ENCODE results near the gene CNTF. TPM values are rescaled to one million over a fixed set of nuclear protein-coding genes. Genes with fewer than 3 reads are reported as not detected.

The CNTF gene
- total RNA-seq, 1 experiment from 2014 or later: 1.6 TPM

DNA sequence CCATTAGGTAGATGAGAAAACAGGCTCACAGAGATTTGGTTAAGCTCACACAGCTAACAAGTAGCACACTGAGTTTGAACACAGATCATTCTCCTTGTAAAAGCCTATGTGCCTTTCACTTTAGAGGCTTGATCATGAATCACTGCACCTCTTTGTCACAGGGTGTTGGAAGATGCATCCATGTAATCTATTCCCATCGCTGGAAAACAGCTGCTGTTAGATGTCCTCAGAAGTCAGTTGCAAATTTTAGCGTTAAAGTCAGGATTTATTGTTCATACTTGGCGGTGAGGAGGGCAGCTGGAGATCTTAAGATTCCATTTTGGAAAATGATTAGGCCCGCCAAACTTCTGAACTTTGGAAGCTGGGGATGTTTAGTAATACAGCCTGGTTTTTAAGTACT lies 2.6 kb downstream of the CNTF start:
- Mint-ChIP-seq H3K27ac (no peak overlapping the region), H3K9me3 (no peaks in the 10 kb centered on the region), H3K4me1 (peaks cover 13% of the 10 kb centered on the region), H3K4me3 (no peak overlapping the region), H3K36me3 (peaks cover 26% of the 10 kb centered on the region), H3K27me3 (ENCODE audit: low read depth) (no peaks in the 10 kb centered on the region)
- TF ChIP-seq, protein P1, sequence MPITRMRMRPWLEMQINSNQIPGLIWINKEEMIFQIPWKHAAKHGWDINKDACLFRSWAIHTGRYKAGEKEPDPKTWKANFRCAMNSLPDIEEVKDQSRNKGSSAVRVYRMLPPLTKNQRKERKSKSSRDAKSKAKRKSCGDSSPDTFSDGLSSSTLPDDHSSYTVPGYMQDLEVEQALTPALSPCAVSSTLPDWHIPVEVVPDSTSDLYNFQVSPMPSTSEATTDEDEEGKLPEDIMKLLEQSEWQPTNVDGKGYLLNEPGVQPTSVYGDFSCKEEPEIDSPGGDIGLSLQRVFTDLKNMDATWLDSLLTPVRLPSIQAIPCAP (CRISPR knock-in tag; IDR thresholded peaks at IDR 0.05): no peak
- no peak for TF ChIP-seq ZNF263 (CRISPR knock-in tag; IDR thresholded peaks at IDR 0.05; ENCODE audit: low read depth)
- no peak for TF ChIP-seq ZNF671 (CRISPR knock-in tag; IDR thresholded peaks at IDR 0.05)
- TF ChIP-seq IRF2 (CRISPR knock-in tag; IDR thresholded peaks at IDR 0.05; ENCODE audit: borderline replicate concordance, low read depth): no peak
- no peak for TF ChIP-seq NFYB (CRISPR knock-in tag; conservative IDR thresholded peaks at IDR 0.05; ENCODE audit: low read depth)
- no peak for TF ChIP-seq FOXK1 (CRISPR knock-in tag; IDR thresholded peaks at IDR 0.05)
- TF ChIP-seq, protein P2, sequence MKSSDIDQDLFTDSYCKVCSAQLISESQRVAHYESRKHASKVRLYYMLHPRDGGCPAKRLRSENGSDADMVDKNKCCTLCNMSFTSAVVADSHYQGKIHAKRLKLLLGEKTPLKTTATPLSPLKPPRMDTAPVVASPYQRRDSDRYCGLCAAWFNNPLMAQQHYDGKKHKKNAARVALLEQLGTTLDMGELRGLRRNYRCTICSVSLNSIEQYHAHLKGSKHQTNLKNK (CRISPR knock-in tag; IDR thresholded peaks at IDR 0.05): no peak
- no peak for TF ChIP-seq CREB1 (CRISPR knock-in tag; IDR thresholded peaks at IDR 0.05)
- TF ChIP-seq, protein P3, sequence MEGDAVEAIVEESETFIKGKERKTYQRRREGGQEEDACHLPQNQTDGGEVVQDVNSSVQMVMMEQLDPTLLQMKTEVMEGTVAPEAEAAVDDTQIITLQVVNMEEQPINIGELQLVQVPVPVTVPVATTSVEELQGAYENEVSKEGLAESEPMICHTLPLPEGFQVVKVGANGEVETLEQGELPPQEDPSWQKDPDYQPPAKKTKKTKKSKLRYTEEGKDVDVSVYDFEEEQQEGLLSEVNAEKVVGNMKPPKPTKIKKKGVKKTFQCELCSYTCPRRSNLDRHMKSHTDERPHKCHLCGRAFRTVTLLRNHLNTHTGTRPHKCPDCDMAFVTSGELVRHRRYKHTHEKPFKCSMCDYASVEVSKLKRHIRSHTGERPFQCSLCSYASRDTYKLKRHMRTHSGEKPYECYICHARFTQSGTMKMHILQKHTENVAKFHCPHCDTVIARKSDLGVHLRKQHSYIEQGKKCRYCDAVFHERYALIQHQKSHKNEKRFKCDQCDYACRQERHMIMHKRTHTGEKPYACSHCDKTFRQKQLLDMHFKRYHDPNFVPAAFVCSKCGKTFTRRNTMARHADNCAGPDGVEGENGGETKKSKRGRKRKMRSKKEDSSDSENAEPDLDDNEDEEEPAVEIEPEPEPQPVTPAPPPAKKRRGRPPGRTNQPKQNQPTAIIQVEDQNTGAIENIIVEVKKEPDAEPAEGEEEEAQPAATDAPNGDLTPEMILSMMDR (IDR thresholded peaks at IDR 0.05): no peak
- POLR2A ChIA-PET: no interaction called here
- ATAC-seq (no peak), DNase-seq (ENCODE audit: low spot score) (no peak)
- CTCF ChIA-PET: no interaction called here

DNA sequence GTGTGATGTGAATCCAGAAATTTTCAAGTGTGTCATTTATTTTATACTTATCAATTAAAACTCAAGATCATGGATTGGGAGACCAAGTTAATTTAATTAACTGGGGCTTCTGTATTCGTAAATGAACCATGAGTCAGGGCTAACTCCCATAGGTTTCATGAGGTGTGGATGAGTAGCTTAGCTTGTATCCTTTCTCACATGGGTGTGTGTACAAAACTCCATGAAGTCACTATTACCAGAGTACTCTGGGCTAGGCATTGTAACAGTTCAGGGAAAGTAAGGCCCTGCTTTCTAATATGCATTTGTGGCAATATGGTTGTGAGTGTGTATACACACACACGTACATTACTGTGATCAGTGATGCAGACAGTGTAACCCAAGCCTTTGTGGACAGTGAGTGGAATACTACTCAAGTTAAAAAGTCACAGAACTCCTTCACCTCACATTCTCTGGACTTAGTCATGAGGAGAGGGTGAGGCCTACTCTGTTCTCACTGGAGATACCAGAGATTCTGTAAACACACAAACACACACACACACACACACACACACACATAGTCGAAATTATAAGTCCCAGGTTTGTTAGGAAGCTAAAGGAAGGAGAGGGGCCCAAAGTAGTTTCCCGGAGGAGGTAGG lies 3.5 kb downstream of the CNTF start:
- Mint-ChIP-seq H3K9me3 (no peaks in the 10 kb centered on the region), H3K27me3 (ENCODE audit: low read depth) (no peaks in the 10 kb centered on the region), H3K4me3 (no peak overlapping the region), H3K4me1 (peaks cover 13% of the 10 kb centered on the region), H3K27ac (no peak overlapping the region), H3K36me3 (peaks cover 22% of the 10 kb centered on the region)
- POLR2A ChIA-PET: no interaction called here
- ATAC-seq (no peak), DNase-seq (ENCODE audit: low spot score) (no peak)
- CTCF ChIA-PET: no interaction called here
- TF ChIP-seq, protein P4, sequence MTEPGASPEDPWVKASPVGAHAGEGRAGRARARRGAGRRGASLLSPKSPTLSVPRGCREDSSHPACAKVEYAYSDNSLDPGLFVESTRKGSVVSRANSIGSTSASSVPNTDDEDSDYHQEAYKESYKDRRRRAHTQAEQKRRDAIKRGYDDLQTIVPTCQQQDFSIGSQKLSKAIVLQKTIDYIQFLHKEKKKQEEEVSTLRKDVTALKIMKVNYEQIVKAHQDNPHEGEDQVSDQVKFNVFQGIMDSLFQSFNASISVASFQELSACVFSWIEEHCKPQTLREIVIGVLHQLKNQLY (CRISPR knock-in tag; IDR thresholded peaks at IDR 0.05): no peak
- TF ChIP-seq, protein P5, sequence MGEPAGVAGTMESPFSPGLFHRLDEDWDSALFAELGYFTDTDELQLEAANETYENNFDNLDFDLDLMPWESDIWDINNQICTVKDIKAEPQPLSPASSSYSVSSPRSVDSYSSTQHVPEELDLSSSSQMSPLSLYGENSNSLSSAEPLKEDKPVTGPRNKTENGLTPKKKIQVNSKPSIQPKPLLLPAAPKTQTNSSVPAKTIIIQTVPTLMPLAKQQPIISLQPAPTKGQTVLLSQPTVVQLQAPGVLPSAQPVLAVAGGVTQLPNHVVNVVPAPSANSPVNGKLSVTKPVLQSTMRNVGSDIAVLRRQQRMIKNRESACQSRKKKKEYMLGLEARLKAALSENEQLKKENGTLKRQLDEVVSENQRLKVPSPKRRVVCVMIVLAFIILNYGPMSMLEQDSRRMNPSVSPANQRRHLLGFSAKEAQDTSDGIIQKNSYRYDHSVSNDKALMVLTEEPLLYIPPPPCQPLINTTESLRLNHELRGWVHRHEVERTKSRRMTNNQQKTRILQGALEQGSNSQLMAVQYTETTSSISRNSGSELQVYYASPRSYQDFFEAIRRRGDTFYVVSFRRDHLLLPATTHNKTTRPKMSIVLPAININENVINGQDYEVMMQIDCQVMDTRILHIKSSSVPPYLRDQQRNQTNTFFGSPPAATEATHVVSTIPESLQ (CRISPR knock-in tag; IDR thresholded peaks at IDR 0.05): no peak
- TF ChIP-seq ZNF263 (CRISPR knock-in tag; IDR thresholded peaks at IDR 0.05; ENCODE audit: low read depth): no peak
- TF ChIP-seq SOX15 (CRISPR knock-in tag; IDR thresholded peaks at IDR 0.05): no peak
- TF ChIP-seq, protein P6, sequence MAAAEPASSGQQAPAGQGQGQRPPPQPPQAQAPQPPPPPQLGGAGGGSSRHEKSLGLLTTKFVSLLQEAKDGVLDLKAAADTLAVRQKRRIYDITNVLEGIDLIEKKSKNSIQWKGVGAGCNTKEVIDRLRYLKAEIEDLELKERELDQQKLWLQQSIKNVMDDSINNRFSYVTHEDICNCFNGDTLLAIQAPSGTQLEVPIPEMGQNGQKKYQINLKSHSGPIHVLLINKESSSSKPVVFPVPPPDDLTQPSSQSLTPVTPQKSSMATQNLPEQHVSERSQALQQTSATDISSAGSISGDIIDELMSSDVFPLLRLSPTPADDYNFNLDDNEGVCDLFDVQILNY (CRISPR knock-in tag; IDR thresholded peaks at IDR 0.05): no peak
- TF ChIP-seq, protein P7, sequence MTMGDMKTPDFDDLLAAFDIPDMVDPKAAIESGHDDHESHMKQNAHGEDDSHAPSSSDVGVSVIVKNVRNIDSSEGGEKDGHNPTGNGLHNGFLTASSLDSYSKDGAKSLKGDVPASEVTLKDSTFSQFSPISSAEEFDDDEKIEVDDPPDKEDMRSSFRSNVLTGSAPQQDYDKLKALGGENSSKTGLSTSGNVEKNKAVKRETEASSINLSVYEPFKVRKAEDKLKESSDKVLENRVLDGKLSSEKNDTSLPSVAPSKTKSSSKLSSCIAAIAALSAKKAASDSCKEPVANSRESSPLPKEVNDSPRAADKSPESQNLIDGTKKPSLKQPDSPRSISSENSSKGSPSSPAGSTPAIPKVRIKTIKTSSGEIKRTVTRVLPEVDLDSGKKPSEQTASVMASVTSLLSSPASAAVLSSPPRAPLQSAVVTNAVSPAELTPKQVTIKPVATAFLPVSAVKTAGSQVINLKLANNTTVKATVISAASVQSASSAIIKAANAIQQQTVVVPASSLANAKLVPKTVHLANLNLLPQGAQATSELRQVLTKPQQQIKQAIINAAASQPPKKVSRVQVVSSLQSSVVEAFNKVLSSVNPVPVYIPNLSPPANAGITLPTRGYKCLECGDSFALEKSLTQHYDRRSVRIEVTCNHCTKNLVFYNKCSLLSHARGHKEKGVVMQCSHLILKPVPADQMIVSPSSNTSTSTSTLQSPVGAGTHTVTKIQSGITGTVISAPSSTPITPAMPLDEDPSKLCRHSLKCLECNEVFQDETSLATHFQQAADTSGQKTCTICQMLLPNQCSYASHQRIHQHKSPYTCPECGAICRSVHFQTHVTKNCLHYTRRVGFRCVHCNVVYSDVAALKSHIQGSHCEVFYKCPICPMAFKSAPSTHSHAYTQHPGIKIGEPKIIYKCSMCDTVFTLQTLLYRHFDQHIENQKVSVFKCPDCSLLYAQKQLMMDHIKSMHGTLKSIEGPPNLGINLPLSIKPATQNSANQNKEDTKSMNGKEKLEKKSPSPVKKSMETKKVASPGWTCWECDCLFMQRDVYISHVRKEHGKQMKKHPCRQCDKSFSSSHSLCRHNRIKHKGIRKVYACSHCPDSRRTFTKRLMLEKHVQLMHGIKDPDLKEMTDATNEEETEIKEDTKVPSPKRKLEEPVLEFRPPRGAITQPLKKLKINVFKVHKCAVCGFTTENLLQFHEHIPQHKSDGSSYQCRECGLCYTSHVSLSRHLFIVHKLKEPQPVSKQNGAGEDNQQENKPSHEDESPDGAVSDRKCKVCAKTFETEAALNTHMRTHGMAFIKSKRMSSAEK (CRISPR knock-in tag; IDR thresholded peaks at IDR 0.05; ENCODE audit: borderline replicate concordance): no peak
- no peak for TF ChIP-seq TCF7 (CRISPR knock-in tag; IDR thresholded peaks at IDR 0.05; ENCODE audit: low read depth)
- no peak for TF ChIP-seq NFYB (CRISPR knock-in tag; conservative IDR thresholded peaks at IDR 0.05; ENCODE audit: low read depth)
- TF ChIP-seq, protein P8, sequence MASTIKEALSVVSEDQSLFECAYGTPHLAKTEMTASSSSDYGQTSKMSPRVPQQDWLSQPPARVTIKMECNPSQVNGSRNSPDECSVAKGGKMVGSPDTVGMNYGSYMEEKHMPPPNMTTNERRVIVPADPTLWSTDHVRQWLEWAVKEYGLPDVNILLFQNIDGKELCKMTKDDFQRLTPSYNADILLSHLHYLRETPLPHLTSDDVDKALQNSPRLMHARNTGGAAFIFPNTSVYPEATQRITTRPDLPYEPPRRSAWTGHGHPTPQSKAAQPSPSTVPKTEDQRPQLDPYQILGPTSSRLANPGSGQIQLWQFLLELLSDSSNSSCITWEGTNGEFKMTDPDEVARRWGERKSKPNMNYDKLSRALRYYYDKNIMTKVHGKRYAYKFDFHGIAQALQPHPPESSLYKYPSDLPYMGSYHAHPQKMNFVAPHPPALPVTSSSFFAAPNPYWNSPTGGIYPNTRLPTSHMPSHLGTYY (CRISPR knock-in tag; IDR thresholded peaks at IDR 0.05): no peak
- no peak for TF ChIP-seq RELA (CRISPR knock-in tag; IDR thresholded peaks at IDR 0.05; ENCODE audit: borderline replicate concordance)
- TF ChIP-seq, protein P9, sequence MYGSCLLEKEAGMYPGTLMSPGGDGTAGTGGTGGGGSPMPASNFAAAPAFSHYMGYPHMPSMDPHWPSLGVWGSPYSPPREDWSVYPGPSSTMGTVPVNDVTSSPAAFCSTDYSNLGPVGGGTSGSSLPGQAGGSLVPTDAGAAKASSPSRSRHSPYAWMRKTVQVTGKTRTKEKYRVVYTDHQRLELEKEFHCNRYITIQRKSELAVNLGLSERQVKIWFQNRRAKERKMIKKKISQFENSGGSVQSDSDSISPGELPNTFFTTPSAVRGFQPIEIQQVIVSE (CRISPR knock-in tag; IDR thresholded peaks at IDR 0.05; ENCODE audit: borderline replicate concordance): no peak
- TF ChIP-seq, protein P10, sequence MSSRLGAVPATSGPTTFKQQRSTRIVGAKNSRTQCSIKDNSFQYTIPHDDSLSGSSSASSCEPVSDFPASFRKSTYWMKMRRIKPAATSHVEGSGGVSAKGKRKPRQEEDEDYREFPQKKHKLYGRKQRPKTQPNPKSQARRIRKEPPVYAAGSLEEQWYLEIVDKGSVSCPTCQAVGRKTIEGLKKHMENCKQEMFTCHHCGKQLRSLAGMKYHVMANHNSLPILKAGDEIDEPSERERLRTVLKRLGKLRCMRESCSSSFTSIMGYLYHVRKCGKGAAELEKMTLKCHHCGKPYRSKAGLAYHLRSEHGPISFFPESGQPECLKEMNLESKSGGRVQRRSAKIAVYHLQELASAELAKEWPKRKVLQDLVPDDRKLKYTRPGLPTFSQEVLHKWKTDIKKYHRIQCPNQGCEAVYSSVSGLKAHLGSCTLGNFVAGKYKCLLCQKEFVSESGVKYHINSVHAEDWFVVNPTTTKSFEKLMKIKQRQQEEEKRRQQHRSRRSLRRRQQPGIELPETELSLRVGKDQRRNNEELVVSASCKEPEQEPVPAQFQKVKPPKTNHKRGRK (CRISPR knock-in tag; IDR thresholded peaks at IDR 0.05; ENCODE audit: borderline replicate concordance): no peak
